K562 (cell line): Measurements from ENCODE around the gene EDNRB. TPM values are rescaled to one million over a fixed set of nuclear protein-coding genes. Genes with fewer than 3 reads are reported as not detected.
"Not testable (repeated sequence)": the region's sequence is repeated elsewhere in the genome, so short reads cannot be mapped to it uniquely, and the experiment has no call there.

Source experiments
- ATAC-seq: fragments of 200-7000 bp; cut with Tn5 transposase; 3 replicates; pipeline ENCODE4 v1.9.1; 2020; ENCODE audit warnings: moderate library complexity
- BruUV-seq: library from RNA; stranded (reverse); fragments of 400-500 nt; replicated peaks from 2 replicates; lab custom pipeline; 2021; lab: Mats Ljungman, UMichigan
- CTCF ChIA-PET: fragments of 300-600 bp; formaldehyde crosslinking; extraction: SDS; loops from one replicate; lab custom pipeline; 2021; ENCODE audit warnings: low intra/inter-chr PET ratio; lab: Yijun Ruan, JAX
- POLR2A ChIA-PET: fragments of 300-600, 350-650 bp; sonication (Branson Sonifier 250); formaldehyde crosslinking; extraction: SDS; loops from one replicate; lab custom pipeline; 2021; ENCODE audit warnings: antibody characterized with exemption, inconsistent platforms; lab: Yijun Ruan, JAX
- DNase-seq, 4 experiments: peaks; one replicate each; pipeline versions ENCODE4 v3.0.0 to v3.0.0-alpha.2; 2011 to 2018; ENCODE audit warnings: low spot score in 3 of 4, mixed read lengths in 3 of 4; ENCODE audit errors: extremely low read depth in 1 of 4
- FAIRE-seq: peaks from 2 replicates; lab custom pipeline; 2011; peaks lifted over from hg19 to GRCh38; lab: Jason Lieb, UNC
- H2AFZ ChIP-seq: 2 replicates; pipeline ENCODE4 v1.6.0; 2011; ENCODE audit warnings: low read depth, low read length, control low read depth, inconsistent platforms
- H3K27ac ChIP-seq: fragments of 200-600 bp; 3 replicates; pipeline ENCODE4 v1.8.0; 2011; ENCODE audit warnings: low read depth, mild to moderate bottlenecking, control low read depth, inconsistent platforms, low read length, moderate library complexity, mixed read lengths; ENCODE audit errors: extremely low read depth
- H3K27me3 ChIP-seq, 2 experiments: fragments of 300-600 bp in 1 of 2; 2 replicates in 1 of 2; 3 replicates in 1 of 2; pipeline versions ENCODE4 v1.6.0 to v1.8.0; 2011; ENCODE audit warnings: inconsistent platforms in 2 of 2, low read length in 2 of 2, mild to moderate bottlenecking in 1 of 2, mixed read lengths in 1 of 2, moderate library complexity in 1 of 2; ENCODE audit not compliant: control insufficient read depth in 2 of 2, insufficient read depth in 2 of 2
- H3K36me3 ChIP-seq: fragments of 300-600 bp; 3 replicates; pipeline ENCODE4 v1.8.0; 2011; ENCODE audit warnings: mild to moderate bottlenecking, low read length, inconsistent platforms; ENCODE audit not compliant: control insufficient read depth, insufficient read depth
- H3K4me1 ChIP-seq, 2 experiments: fragments of 200-600 bp in 1 of 2; replicated peaks in 1 of 2; 2 replicates in 1 of 2; 3 replicates in 1 of 2; pipeline versions ENCODE4 v1.5.1 to v1.8.0; 2011; ENCODE audit warnings: inconsistent platforms in 2 of 2, low read length in 2 of 2, mild to moderate bottlenecking in 1 of 2, mixed read lengths in 1 of 2, moderate library complexity in 1 of 2; ENCODE audit not compliant: control insufficient read depth in 2 of 2, insufficient read depth in 2 of 2
- H3K4me2 ChIP-seq: 2 replicates; pipeline ENCODE4 v1.6.1; 2011; ENCODE audit warnings: low read length, control low read depth, inconsistent platforms, mixed read lengths; ENCODE audit not compliant: insufficient read depth
- H3K4me3 ChIP-seq: fragments of 200-600 bp; sonication (generic), shearing (Covaris generic); 2 replicates; pipeline ENCODE4 v1.5.1; 2016; ENCODE audit warnings: control low read depth, inconsistent platforms
- H3K79me2 ChIP-seq: fragments of 200-600 bp; 3 replicates; pipeline ENCODE4 v1.8.0; 2011; ENCODE audit warnings: low read length, inconsistent platforms; ENCODE audit not compliant: control insufficient read depth, insufficient read depth
- H3K9ac ChIP-seq, 2 experiments: 2 replicates each; pipeline versions ENCODE4 v1.6.0 to v1.6.1; 2011; ENCODE audit warnings: low read depth in 2 of 2, low read length in 2 of 2, control low read depth in 1 of 2, inconsistent platforms in 1 of 2, mild to moderate bottlenecking in 1 of 2, mixed read lengths in 1 of 2; ENCODE audit not compliant: insufficient read depth in 1 of 2
- H3K9me1 ChIP-seq: one replicate; pipeline ENCODE4 v1.6.0; 2011; ENCODE audit warnings: inconsistent platforms, mild to moderate bottlenecking, low read length, moderate library complexity; ENCODE audit not compliant: control insufficient read depth, insufficient read depth
- H3K9me3 ChIP-seq: replicated peaks from 2 replicates; pipeline ENCODE4 v1.5.1; 2011; ENCODE audit warnings: low read depth, low read length, inconsistent platforms; ENCODE audit not compliant: control insufficient read depth, insufficient read depth
- H4K20me1 ChIP-seq: replicated peaks from 2 replicates; pipeline ENCODE4 v1.6.1; 2011; ENCODE audit warnings: low read length, inconsistent platforms, mixed read lengths; ENCODE audit not compliant: control insufficient read depth, insufficient read depth
- ZNF232 ChIP-seq: sonication (generic); formaldehyde crosslinking; IDR thresholded peaks from 2 replicates; pipeline ENCODE4 v1.8.0; 2022; ENCODE audit warnings: mild to moderate bottlenecking, missing genetic modification reagents
- WGBS: fragments of 100-300 bp; shearing (Covaris generic); methylation state at CpG from one replicate; pipeline ENCODE4 v1.1.6; 2016; ENCODE audit warnings: low coverage, mixed read lengths; ENCODE audit not compliant: insufficient coverage; ENCODE audit errors: missing lambda C conversion rate; 5-methylcytosine and 5-hydroxymethylcytosine counted together
- in situ Hi-C: fragments of 300-500 bp; cut with MboI; formaldehyde crosslinking; loops from 4 replicates; pipeline ENCODE4 v1.15.0; 2018; ENCODE audit warnings: inconsistent platforms, mixed read lengths
- intact Hi-C: fragments of 100-400 bp; cut with micrococcal nuclease; formaldehyde crosslinking; loops from 2 replicates; pipeline ENCODE4 v1.14.2; 2022
- polyA plus RNA-seq, 8 experiments: library from polyadenylated mRNA; depleted of rRNA in 4 of 8; stranded (reverse) in 5 of 8; unstranded in 3 of 8; fragments of >200 nt; fragmentation: Nextera tagmentation in 2 of 8; fragmentation: Illumina TruSeq in 1 of 8; extraction: Ambion mirVana in 2 of 8; extraction: Trizol in 1 of 8; gene quantifications; 2 replicates each; pipeline versions ENCODE4 v1.2.1 to v1.2.3, GENCODE V29; 2011 to 2014; ENCODE audit warnings: inconsistent platforms in 1 of 8, missing spikeins in 1 of 8
- total RNA-seq, 7 experiments: library from RNA; depleted of rRNA in 6 of 7; stranded (reverse); fragments of >200 nt in 6 of 7; fragmentation: Illumina TruSeq in 2 of 7; extraction: Trizol in 2 of 7; gene quantifications; 2 replicates each; pipeline versions ENCODE4 v1.2.1 to v1.2.3, GENCODE V29; 2011 to 2021; ENCODE audit warnings: low replicate concordance in 1 of 7

EDNRB gene
- total and polyA plus RNA-seq, 9 of the 15 experiments (the other 6 are each of a cell fraction or from before 2014, with no cell fraction given), result 0.04 TPM; not detected in 8

DNA sequence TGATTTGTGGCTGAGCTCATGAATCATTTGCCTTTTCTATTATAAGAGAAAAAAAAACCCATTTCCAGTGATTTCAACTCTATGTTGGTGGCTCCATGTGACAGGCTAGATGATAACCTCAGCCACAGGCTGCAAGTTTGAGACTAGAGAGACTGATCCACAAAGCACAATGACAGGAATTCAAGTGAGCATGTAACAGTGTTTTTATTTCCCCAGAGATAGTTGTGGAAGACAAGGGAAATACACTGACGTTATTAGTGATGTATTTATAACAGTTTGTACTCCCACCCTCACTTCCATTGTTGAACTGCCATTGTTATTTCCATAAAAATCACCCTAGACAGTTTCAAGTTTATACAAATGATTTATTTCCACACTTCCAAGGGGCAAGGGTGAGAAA, 27.9 kb upstream of the EDNRB start:
- Histone ChIP-seq H4K20me1 (no peaks in the 10 kb centered on the region), H3K9ac (no peak overlapping the region), H3K36me3 (no peaks in the 10 kb centered on the region), H3K27me3 (no peaks in the 10 kb centered on the region), H3K4me2 (no peak overlapping the region), H3K9me3 (no peaks in the 10 kb centered on the region), H2AFZ (no peak overlapping the region), H3K27ac (no peak overlapping the region), H3K79me2 (no peaks in the 10 kb centered on the region), H3K4me1 (no peaks in the 10 kb centered on the region), H3K9me1 (no peaks in the 10 kb centered on the region), H3K4me3 (no peak overlapping the region)
- in situ Hi-C loops, result no loop called here
- intact Hi-C loops, result no loop called here
- BruUV-seq, result no TSS peak
- no peak for TF ChIP-seq ZNF232 (CRISPR knock-in tag)
- ATAC-seq (no peak), DNase-seq (no peak), FAIRE-seq (no peak)
- ChIA-PET CTCF (no interaction called here), POLR2A (no interaction called here)
- WGBS, result 0% methylated on average over 1 of the region's 1 CpG

DNA sequence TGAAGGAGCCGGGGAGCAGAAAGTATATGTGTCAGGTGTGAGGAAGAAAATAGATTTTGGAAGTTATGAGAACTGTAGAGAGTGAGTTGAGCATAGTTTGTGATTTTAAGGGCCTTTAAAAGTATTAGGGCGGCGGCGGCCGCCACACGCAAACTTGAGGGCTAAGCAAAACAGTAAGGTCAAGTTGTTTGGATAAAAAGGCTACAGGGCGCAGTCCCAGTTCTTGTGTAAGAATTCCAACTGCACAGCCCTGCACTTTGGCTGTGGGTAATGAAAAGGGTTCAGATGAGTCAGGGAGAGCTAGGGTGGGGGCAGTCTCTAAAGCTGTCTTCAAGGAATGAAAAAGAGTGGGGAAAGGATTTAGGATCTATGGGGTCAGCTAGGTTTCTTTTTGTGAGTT, 16.4 kb upstream of the EDNRB start:
- H3K4me3 ChIP-seq, DNase-seq, H3K27ac ChIP-seq, FAIRE-seq, H3K9me3 ChIP-seq, ATAC-seq, H2AFZ ChIP-seq, H3K4me2 ChIP-seq, H3K79me2 ChIP-seq, POLR2A ChIA-PET, H3K4me1 ChIP-seq, H3K27me3 ChIP-seq, H3K9me1 ChIP-seq, H3K9ac ChIP-seq, H4K20me1 ChIP-seq, intact Hi-C loops, CTCF ChIA-PET, H3K36me3 ChIP-seq, in situ Hi-C loops, BruUV-seq: not testable (repeated sequence)
- 0% methylated on average over 4 of the region's 7 CpGs for WGBS
